AG08395 (cell line): ENCODE measurements around the gene C1orf167.

Experiments
- DNase-seq: peaks from one replicate; pipeline ENCODE4 v3.0.0; 2012; ENCODE audit warnings: mixed read lengths, low spot score

C1orf167 gene

GRCh38 chr1:11736746-11737639, 25.0 kb upstream of the C1orf167 start:
- DNase-seq, result peak; percentile 72

GRCh38 chr1:11738096-11738495, 23.9 kb upstream of the C1orf167 start:
- DNase-seq, result no peak

DNA sequence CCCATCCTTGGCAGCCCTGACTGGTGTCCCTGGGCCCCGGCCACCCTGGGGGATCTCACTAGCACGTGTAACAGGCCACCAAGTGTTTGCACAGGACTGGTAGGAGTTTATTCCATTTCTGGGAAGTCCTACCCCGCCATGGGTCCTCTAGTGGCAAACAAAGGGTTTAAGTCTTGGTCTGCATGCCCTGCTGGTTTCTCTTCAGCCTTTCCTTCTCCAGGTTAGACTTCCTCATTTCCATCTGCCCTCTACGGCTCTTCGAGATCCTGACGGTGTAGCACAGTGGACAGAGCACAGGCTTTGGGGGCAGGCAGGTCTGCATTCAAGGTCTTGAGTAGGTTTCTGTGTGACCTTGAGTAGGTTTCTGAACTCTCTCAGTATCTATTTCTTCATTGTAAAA, 23.2 kb upstream of the C1orf167 start:
- DNase-seq, result no peak

DNA sequence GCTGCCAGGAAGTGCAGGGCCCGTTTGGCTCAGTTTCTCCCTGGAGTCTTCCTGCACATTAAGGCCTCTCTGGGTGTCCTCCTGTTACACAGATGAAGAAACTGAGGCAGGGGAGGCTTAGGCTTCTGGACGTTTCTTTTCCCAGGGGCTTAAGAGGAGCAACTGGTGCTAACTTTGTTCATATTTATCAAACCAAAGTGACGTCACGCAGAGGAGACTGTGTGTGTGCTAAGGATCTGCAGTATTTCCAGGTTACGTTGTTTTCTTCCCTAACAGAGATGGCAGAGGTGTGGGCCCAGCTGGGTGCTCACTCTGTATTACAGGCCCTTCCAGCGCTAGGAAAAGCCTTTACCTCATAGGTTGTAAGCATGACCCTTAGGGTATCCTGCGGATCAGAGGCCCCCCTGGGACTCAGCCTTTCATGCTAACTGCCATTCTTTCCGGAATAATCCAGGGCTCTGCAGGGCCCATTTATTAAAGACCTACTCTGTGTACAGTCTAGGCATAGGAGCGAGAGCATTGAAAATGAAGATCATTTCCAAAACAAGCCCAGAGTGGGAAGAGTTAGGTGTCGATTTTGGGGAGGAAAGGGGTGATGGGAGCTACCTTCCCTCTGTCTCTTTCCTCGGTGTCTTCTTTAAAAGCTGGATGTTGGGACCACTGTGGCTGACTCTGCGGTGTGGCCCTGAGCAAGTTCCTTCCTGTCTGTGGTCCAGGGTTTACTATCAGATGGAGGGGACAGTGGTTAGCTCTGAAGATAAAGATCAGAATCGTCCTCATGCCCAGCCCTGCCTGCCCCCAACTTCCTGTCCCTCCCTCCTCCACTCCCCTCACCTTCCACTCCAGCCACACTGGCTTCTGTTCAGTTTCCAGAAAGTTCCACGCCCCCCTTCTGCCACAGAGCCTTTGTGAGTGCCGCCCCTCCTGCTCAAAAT, 21.5 kb upstream of the C1orf167 start:
- no peak for DNase-seq

DNA sequence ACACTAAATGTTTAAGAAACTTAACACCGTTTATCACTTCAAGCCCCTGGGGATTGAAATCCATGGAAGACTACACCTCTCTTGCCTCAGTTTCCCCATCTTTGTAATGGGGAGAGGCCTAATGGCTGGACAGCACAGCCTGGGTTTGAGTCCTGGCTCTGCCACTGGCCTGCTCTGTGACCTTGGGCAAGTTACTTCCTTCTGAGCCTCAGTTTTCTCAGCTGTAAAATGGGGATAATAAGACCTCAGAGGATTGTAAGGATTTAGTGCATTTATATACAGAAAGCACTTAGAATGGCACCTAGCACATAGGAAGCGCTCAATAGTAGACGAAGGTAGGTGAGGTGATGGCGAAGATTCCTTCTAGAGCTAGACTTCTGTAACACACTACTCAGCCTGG, 20.5 kb upstream of the C1orf167 start:
- DNase-seq, result no peak

DNA sequence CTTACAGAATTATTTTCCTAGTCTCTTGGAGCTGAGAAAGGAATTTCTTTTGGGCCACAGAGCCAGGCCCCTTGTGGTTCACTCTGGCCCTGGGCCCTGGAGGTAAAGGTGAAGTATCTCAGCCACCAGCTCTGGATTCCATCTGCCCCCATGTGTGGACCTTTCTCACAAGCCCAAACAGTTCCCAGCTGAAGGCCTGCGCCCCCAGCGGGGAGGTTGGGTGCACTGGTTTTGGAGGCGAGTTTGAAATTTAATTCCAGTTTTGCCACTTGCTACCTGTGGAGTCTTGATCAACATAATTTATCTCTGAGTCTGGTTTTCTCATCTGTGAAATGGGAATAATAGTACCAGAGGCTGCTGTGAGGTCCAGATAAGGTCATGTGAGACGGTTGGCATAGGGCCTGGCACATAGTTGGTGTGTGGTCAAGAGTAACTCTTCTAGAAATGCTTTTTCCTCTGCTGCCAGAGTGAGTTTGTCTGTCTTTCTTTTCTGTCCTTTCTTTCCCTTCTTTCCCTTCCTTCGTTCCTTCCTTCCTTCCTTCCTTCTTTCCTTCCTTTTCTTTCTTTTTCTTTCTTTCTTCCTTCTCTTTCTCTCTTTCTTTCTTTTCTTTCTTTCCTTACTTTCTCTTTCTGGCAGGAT, 20.0 kb upstream of the C1orf167 start:
- DNase-seq, result no peak

DNA sequence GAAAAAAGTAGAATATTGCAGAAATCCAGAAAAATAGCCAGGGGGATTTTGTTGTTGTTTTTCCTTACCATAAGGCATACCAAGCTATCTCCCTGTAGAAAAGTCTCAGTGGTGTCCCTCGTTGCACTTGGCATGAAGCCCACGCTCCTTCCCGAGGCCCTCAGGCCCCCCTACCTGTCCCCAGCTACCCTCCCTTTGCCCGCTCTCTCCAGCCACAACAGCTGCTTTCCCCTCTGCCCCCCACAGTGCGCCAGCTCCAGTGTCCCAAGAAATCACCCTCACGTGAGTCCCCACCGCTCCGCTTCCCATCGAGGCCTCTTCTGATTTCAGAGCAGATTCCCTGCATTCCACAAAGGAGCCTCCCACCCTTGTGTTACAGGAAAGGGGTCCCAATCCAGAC, 17.7 kb upstream of the C1orf167 start:
- DNase-seq, result no peak

DNA sequence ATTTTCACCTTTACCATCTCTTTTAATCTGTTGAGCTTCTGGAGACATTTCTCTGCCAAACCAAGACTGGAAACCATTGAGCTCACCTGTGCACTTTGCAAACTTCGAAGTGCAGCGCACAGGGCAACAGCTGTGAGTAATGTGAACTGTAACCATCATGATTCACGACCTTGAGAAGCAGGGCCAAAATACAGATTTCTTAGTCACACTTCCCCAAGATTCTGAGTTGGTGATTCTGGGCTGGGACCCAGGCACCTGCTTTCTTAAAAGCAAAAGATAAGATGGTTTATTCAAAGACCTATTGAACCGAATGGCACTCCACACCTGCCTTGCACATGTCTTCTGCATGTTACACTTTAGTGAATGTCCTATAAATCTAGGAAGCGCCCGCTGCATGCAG, 15.9 kb upstream of the C1orf167 start:
- DNase-seq, result no peak

DNA sequence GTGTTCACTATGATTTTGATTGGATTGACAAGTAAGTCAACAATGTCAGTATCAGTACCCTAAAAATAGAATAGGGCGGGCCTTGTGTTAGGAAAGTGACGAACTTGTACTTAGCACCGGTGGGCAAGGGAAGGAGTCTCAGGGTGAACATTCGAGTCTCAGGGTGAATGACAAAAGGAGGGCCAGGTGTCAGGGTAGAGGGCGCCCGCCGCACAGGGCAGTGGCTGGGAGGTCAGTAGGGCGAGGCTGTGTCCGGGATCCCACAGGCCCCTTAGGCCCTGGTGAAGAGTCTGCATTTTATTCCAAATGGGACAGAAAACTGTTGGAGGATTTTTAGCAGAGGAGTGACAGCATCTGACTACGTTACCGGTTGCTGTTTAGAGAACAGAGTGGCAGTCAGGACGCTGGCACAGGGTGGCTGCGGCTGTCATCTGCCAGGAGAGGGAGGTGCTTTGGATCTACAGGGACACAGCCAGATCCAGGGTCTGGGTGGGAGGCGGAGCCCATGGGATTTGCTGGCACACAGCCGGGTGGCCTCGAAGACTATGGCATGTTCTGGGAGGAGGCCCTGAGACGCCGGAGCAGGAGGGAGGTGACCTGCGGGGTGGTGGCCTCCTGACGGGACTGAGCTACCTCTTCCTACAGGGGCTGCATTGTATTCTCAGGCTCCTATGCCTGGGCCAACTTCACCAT, 15.1 kb upstream of the C1orf167 start:
- DNase-seq, result no peak

GRCh38 chr1:11748294-11749202, 13.4 kb upstream of the C1orf167 start:
- no peak for DNase-seq

- peak; percentile 70 for DNase-seq
Observed at GRCh38 chr1:11749203-11749689, 12.7 kb upstream of the C1orf167 start.

- no peak for DNase-seq
Observed at GRCh38 chr1:11749996-11750395, 12.0 kb upstream of the C1orf167 start.

DNA sequence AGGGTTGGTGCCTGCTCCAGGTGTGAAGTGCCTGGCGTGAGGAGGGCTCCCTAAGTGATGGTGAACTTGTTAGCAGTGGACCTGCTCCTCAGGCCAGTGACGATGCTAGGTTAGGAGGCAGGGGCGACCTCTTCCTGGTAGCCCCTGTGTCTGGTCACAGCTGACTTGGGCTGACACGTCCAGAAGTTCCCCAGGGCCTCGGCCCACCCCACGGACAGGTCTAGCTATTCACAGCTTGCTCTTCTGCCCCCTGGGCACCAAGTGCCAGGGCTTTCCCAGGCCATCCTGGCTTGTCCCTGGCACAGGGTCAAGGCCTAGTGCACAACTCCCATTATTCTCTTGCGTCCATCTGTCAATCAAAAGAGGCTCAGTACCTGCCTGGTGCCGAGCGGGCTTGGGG, 10.9 kb upstream of the C1orf167 start:
- no peak for DNase-seq

DNA sequence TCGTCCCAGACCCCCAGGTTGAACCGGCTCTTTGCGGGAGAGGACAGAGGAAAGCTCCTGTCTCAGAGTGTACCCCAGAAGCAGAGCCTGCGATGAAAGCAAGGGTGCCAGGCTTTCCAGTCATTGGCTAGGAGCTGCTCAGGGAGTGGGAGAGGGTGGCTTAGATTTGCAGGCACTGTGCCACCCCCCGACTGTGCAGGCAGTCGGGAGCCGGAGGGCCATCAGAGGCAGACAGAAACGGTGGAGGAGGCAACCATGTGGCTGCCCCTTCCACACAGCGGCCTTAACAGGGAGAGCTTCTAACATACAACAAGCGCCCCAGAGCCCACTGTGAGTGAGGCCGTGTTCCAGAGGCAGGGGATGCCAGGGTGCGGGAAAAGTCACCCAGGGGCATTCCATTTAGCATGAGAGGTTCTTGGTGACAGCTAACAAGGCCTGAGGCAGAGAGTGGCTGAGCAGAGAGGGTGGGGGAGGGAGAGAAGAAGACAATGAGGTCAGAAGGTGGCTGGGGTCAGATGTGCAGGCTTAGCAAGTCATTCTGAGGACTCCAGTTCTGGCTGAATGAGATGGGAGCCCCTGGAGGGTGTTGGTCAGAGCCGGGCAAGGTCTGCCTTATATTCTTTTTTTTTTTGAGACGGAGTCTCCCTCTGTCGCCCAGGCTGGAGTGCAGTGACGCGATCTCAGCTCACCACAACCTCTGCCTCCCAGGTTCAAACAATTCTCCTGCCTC, 9.5 kb upstream of the C1orf167 start:
- no peak for DNase-seq

DNA sequence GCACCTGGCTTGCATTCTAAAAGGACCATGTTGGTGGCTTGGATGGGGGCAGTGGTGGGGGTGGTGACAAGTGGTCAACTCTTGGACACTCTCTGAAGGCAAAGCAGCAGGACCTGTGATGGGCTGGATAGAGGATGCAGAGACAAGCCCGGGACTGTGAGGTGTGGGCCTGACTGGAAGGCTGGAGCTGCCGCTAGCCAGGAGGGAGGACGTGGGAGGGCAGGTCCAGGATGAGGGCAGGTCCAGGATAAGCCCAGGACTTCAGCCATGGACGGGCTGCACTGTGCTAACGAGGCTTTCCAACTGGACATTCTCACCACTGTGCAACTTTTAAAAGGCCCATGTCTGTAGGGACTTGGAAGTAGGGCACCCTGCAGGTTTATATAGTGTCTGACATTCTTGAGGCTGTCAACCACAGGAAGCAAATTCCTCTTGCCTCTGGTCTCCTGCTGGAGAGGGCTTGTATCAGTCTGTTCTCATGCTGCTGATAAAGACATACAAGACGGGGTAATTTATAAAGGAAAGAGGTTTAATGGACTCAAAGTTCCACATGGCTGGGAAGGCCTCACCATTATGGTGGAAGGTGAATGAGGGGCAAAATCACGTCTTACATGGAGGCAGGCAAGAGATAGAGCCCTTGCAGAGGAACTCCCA, 8.3 kb upstream of the C1orf167 start:
- no peak for DNase-seq

GRCh38 chr1:11757047-11757446, 4.9 kb upstream of the C1orf167 start:
- DNase-seq, result no peak

- DNase-seq, result no peak
Observed at GRCh38 chr1:11759791-11760190, 2.2 kb upstream of the C1orf167 start.

GRCh38 chr1:11761285-11761684, 708 bp upstream of the C1orf167 start:
- no peak for DNase-seq

GRCh38 chr1:11764115-11764514, 2.1 kb downstream of the C1orf167 start:
- no peak for DNase-seq
